Omental fat pad (tissue), 4 donors: Measurements from ENCODE around the gene PTPRM. TPM values are rescaled to one million over a fixed set of nuclear protein-coding genes. Genes with fewer than 3 reads are reported as not detected.

Experiments
- ATAC-seq: fragments of 150-250 bp; one replicate; pipeline ENCODE4 v1.9.1; 2016; ENCODE audit warnings: mild to moderate bottlenecking, moderate library complexity; ENCODE audit not compliant: low FRiP score
- DNase-seq: peaks from one replicate; pipeline ENCODE4 v3.0.0-alpha.2; 2019; ENCODE audit warnings: low spot score
- total RNA-seq, 4 donors: library from RNA; depleted of rRNA; stranded (reverse); fragments of >200 nt; gene quantifications; one replicate each; pipeline ENCODE4 v1.1.0, GENCODE V29; 2016
- TF ChIP-seq, protein P1 (sequence below), 3 donors: fragments of 450-650 bp; IDR thresholded peaks; one replicate each; pipeline ENCODE4 v1.5.1; 2016 to 2017; ENCODE audit warnings: antibody characterized with exemption in 3 of 3, mild to moderate bottlenecking in 3 of 3, moderate library complexity in 2 of 3

Gene PTPRM
- total RNA-seq, 4 donors from 2014 or later, result 64.8 to 238 (median 144) TPM

DNA sequence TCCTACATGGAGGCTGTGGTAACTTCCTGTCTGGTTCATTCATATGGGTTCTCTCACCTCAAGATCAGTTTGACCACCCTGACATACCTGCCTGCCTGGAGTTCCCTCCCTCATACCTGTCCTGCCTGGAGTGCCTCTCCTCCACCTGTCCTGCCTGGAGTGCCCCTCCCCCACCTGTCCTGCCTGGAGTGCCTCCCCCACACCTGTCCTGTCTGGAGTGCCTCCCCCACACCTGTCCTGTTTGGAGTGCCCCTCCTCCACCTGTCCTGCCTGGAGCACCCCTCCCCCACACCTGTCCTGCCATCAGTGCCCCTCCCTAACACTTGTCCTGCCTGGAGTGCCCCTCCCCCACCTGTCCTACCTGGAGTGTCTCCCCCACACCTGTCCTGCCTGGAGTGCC lies 461.9 kb downstream of the PTPRM start:
- TF ChIP-seq, protein P1, sequence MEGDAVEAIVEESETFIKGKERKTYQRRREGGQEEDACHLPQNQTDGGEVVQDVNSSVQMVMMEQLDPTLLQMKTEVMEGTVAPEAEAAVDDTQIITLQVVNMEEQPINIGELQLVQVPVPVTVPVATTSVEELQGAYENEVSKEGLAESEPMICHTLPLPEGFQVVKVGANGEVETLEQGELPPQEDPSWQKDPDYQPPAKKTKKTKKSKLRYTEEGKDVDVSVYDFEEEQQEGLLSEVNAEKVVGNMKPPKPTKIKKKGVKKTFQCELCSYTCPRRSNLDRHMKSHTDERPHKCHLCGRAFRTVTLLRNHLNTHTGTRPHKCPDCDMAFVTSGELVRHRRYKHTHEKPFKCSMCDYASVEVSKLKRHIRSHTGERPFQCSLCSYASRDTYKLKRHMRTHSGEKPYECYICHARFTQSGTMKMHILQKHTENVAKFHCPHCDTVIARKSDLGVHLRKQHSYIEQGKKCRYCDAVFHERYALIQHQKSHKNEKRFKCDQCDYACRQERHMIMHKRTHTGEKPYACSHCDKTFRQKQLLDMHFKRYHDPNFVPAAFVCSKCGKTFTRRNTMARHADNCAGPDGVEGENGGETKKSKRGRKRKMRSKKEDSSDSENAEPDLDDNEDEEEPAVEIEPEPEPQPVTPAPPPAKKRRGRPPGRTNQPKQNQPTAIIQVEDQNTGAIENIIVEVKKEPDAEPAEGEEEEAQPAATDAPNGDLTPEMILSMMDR (IDR thresholded peaks at IDR 0.05), result no peak
- no peak for DNase-seq
- ATAC-seq, result no peak

DNA sequence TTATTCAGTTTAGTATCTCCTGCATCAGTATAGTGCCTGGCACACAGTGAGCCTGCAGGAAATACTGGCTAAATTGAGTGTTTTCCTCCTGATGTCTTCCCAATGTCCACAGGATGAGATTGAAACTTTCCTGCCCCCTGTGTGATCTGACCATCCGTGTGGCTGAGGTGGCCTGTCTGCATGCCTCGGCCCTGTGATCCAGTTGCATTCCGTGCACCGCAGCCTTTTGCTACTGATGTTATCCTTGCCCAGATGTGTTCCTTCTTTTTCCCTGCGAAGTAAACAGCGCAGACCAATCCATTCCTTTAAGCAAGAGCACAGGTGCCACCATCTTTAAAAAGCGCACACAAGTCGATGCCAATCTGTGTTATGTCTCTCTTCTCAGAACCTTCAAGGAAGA lies 462.6 kb downstream of the PTPRM start:
- no peak for ATAC-seq
- DNase-seq, result no peak
- TF ChIP-seq, protein P1 (IDR thresholded peaks at IDR 0.05), result no peak

DNA sequence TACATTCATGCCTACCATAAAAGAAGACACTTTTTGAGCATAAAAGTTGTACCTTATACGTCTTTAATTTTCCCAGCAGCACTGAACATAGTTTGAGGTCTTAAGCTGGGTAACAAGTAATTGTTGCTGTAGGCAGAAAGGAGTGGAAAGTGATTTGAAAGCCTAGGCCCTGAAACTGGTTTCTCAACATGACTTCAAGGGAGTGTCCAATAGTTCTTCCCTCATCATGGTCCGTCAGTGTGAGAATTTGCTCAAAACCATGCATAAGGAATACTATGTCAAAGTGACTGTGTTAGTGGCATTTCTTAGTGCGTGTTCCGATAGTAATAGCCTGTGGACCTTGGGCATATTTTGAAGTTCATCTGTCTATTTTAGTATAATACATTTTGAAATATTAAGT lies 463.1 kb downstream of the PTPRM start:
- DNase-seq (no peak), ATAC-seq (no peak)
- TF ChIP-seq, protein P1 (IDR thresholded peaks at IDR 0.05), result no peak

DNA sequence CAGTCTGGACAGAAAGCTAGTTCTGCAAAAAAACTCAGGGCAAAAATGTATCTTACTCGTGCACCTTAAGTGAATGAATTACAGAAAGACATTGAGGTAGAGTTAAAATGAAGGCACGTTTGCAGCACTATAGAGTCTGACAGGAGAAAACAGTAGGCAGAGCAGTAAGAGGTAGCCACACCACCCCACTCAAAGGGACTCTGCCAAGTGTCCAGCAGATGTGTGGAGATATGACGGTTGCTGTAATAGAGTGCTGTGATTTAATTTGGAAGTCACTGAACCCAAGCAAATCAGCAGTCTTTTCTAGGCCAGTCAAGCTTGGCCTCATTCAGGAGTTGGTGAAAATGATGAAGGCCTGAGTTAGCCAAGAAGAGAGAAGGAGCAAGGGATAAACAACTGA lies 464.4 kb downstream of the PTPRM start:
- no peak for ATAC-seq
- no peak for DNase-seq
- TF ChIP-seq, protein P1 (IDR thresholded peaks at IDR 0.05), result no peak

DNA sequence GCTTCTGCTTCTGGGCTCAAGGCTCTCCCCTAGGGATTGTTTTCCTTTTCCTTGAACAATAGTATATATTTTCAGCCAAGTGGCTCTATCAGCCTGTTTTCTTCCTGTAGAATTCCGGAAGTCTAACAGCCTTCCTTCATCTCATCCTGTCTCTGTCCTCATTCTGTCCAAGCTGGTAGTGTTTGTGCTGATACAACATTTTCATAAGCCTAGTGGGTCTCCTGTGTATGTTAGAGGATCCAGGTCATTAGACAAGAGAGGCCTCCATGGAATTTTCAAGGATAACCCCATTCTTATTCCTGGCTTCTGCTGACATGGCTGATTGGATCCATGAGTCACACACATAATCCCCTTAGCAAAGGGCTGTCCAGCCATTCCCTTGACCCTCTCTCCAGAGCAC lies 467.6 kb downstream of the PTPRM start:
- TF ChIP-seq, protein P1 (IDR thresholded peaks at IDR 0.05), result no peak
- ATAC-seq (no peak), DNase-seq (no peak)

DNA sequence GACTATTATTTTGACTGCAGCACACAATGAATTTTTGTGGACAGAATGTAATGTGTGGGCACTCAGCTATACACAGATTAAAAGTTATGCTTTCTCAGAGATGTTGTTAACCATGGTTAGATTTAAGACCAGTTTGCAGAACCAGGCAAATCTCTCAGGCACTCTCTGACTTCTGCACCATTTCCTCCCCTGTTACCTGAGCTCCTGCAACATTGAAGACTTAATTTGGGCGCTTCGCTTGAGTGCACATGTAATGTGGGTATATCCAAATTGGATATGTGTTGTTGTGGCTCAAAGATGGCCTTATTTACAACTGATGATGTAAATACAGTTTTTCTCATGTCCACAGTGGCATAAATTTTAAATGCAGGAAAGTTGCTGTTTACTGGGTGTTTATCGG lies 469.4 kb downstream of the PTPRM start:
- TF ChIP-seq, protein P1 (IDR thresholded peaks at IDR 0.05), result no peak
- DNase-seq (no peak), ATAC-seq (no peak)

DNA sequence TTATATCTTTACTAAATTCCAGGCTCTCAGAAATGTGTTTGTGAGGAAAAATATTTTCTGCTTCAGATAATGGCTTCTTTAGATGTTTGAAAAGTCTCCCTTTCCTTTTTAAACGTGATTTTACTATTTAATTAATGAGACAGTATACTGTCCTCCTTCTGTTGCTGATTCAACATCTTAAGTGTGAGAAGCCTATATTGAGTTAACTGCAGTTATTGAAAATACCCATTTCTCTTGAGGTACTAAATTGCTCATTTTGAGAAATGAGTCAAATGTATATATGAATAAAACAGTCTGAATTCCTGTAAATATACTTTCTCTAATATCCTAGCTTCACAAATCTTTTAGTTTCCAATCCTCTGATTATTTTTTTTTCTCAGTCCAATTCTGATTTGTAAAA lies 470.2 kb downstream of the PTPRM start:
- TF ChIP-seq, protein P1 (IDR thresholded peaks at IDR 0.05), result no peak
- ATAC-seq (no peak), DNase-seq (no peak)
